Adrenal gland (tissue), 12 donors: ENCODE measurements around the gene MFAP1. TPM values are rescaled to one million over a fixed set of nuclear protein-coding genes. Genes with fewer than 3 reads are reported as not detected.

Source experiments
- DNase-seq, 7 donors: peaks; one replicate each; pipeline ENCODE4 v3.0.0-alpha.2; 2019 to 2020
- H3K27ac ChIP-seq, 5 donors: fragments of 200-600 bp; sonication (generic) in 4 of 5; 1 replicate in 3 of 5; 2 replicates in 2 of 5; pipeline versions ENCODE4 v1.5.1 to v1.8.0; 2016 to 2020; ENCODE audit warnings: mild to moderate bottlenecking in 1 of 5
- H3K27me3 ChIP-seq: fragments of 200-600 bp; 2 replicates; pipeline ENCODE4 v1.8.0; 2021
- H3K36me3 ChIP-seq, 2 donors: fragments of 200-600 bp; replicated peaks in 1 of 2; 1 replicate in 1 of 2; 2 replicates in 1 of 2; pipeline versions ENCODE4 v1.5.1 to v1.8.0; 2018 to 2022
- H3K4me1 ChIP-seq, 2 donors: fragments of 200-600 bp; replicated peaks in 1 of 2; 1 replicate in 1 of 2; 2 replicates in 1 of 2; pipeline versions ENCODE4 v1.5.1 to v1.8.0; 2018 to 2021
- H3K4me3 ChIP-seq, 4 donors: fragments of 200-600 bp; sonication (generic) in 3 of 4; one replicate each; pipeline ENCODE4 v1.5.1; 2016 to 2018
- H3K9me3 ChIP-seq, 3 donors: fragments of 200-600 bp; sonication (generic) in 1 of 3; replicated peaks in 1 of 3; 1 replicate in 2 of 3; 2 replicates in 1 of 3; pipeline versions ENCODE4 v1.5.1 to v1.8.0; 2016 to 2021
- CTCF ChIP-seq, 6 experiments: fragments of 450-650 bp in 4 of 6; fragments of 200-600 bp in 2 of 6; sonication (generic) in 1 of 6; IDR thresholded peaks; 1 replicate in 5 of 6; 2 replicates in 1 of 6; pipeline versions ENCODE4 v1.5.1 to v1.8.0; 2016 to 2021; ENCODE audit warnings: antibody characterized with exemption in 6 of 6, mild to moderate bottlenecking in 2 of 6, moderate library complexity in 1 of 6
- POLR2A ChIP-seq, 2 donors: fragments of 450-650 bp; IDR thresholded peaks; one replicate each; pipeline ENCODE4 v1.6.1; 2017; ENCODE audit warnings: antibody characterized with exemption in 2 of 2, mild to moderate bottlenecking in 2 of 2, moderate library complexity in 1 of 2
- WGBS, 4 donors: extraction: QIAGEN DNeasy Blood & Tissue Kit in 2 of 4; methylation state at CpG; one replicate each; pipeline versions ENCODE4 v1.1.5 to v1.1.7; 2013 to 2017; 5-methylcytosine and 5-hydroxymethylcytosine counted together
- intact Hi-C, 2 donors: fragments of 100-400 bp; cut with DNase I; formaldehyde crosslinking; loops; one replicate each; pipeline versions ENCODE4 v1.14.1 to v1.15.0; 2022 to 2023
- polyA plus RNA-seq, 3 donors: library from polyadenylated mRNA; stranded (reverse); fragments of 200-250 nt in 2 of 3; fragments of 350-450 nt in 1 of 3; fragmentation: Illumina TruSeq in 1 of 3; extraction: RNeasy Lipid Tissue Mini Kit (QIAGEN cat#74804) in 1 of 3; gene quantifications; one replicate each; pipeline ENCODE4 v1.2.3, GENCODE V29; 2013 to 2014
- total RNA-seq, 9 donors: library from RNA; depleted of rRNA in 4 of 9; stranded (reverse); fragments of >200 nt in 4 of 9; fragments of 120-200 nt in 1 of 9; fragmentation: NEBNext Ultra II Directional in 1 of 9; extraction: Animal tissue kit (Norgen Biotek cat#: 25700) in 1 of 9; gene quantifications; one replicate each; pipeline versions ENCODE4 v1.1.0 to v1.2.4, GENCODE V29; 2013 to 2023
- donor health status: healthy with polysubstance abuse.
- donor health status: Bipolar disorder and iron deficiency.
- donor health status: DM: yes; HTN: yes; CAD: no.
- donor health status: DM: no; HTN: no; CAD: no.
- donor health status: DM: no; HTN: no; CAD: no.
- donor health status: DM: yes; HTN: yes; CAD: no.

MFAP1 gene
- total and polyA plus RNA-seq, 12 donors: 9.5 to 68.0 (median 29.1) TPM

- 70 to 79% (median 76%) methylated on average over 4 of the region's 4 CpGs for WGBS, 4 donors
- Histone ChIP-seq H3K36me3 (peaks cover 0 to 50% of the 10 kb centered on the region in 2 donors), H3K27ac (peak overlapping the region in 1 of 5 donors; percentile 91)
These were observed 50.4 kb downstream of the MFAP1 start for GRCh38 chr15:43774062-43774461.

GRCh38 chr15:43772624-43773023 is 51.9 kb downstream of the MFAP1 start:
- Histone ChIP-seq H3K9me3 (no peaks in the 10 kb centered on the region), H3K4me3 (no peak overlapping the region), H3K4me1 (peaks cover 0 to 14% of the 10 kb centered on the region in 2 donors), H3K27ac (no peak overlapping the region), H3K27me3 (no peaks in the 10 kb centered on the region), H3K36me3 (peaks cover 0 to 65% of the 10 kb centered on the region in 2 donors)
- TF ChIP-seq CTCF (IDR thresholded peaks at IDR 0.05): no peak
- no peak for TF ChIP-seq POLR2A (IDR thresholded peaks at IDR 0.05)
- intact Hi-C loops: no loop called here
- DNase-seq: no peak

More at GRCh38 chr15:43774062-43774461, 50.4 kb downstream of the MFAP1 start:
- peaks cover 0 to 19% of the 10 kb centered on the region in 2 donors for H3K4me1 ChIP-seq
- H3K27me3 ChIP-seq: no peaks in the 10 kb centered on the region
- intact Hi-C loops: no loop called here
- H3K4me3 ChIP-seq: no peak overlapping the region
- no peak for DNase-seq
- no peaks in the 10 kb centered on the region for H3K9me3 ChIP-seq
- TF ChIP-seq POLR2A (IDR thresholded peaks at IDR 0.05) (no peak), CTCF (IDR thresholded peaks at IDR 0.05) (no peak)

GRCh38 chr15:43771816-43772215 is 52.7 kb downstream of the MFAP1 start:
- no peak for TF ChIP-seq CTCF (IDR thresholded peaks at IDR 0.05)
- no peak for TF ChIP-seq POLR2A (IDR thresholded peaks at IDR 0.05)
- H3K4me1 ChIP-seq: peaks cover 0 to 12% of the 10 kb centered on the region in 2 donors
- H3K9me3 ChIP-seq: no peaks in the 10 kb centered on the region
- H3K27me3 ChIP-seq: no peaks in the 10 kb centered on the region
- intact Hi-C loops: no loop called here
- peak in 2 of 7 donors; percentile 17 to 49 for DNase-seq
- WGBS, 4 donors: 59 to 78% (median 64%) methylated on average over 2 of the region's 2 CpGs
- H3K36me3 ChIP-seq: peaks cover 0 to 73% of the 10 kb centered on the region in 2 donors
- no peak overlapping the region for H3K27ac ChIP-seq
- no peak overlapping the region for H3K4me3 ChIP-seq

GRCh38 chr15:43769584-43770228 is 54.8 kb downstream of the MFAP1 start:
- TF ChIP-seq POLR2A (IDR thresholded peaks at IDR 0.05): no peak
- peak; percentile 61 to 79 (median 67) for TF ChIP-seq CTCF (IDR thresholded peaks at IDR 0.05)
- intact Hi-C loops: no loop called here
- H3K4me1 ChIP-seq: peaks cover 0 to 6% of the 10 kb centered on the region in 2 donors
- no peak overlapping the region for H3K4me3 ChIP-seq
- 57 to 62% (median 59%) methylated on average over 5 of the region's 5 CpGs for WGBS, 4 donors
- peak; percentile 53 to 89 (median 75) for DNase-seq
- peaks cover 0 to 94% of the 10 kb centered on the region in 2 donors for H3K36me3 ChIP-seq
- H3K27ac ChIP-seq: peak overlapping the region in 1 of 5 donors; percentile 43
- H3K9me3 ChIP-seq: no peaks in the 10 kb centered on the region
- H3K27me3 ChIP-seq: no peaks in the 10 kb centered on the region
